GM11168 (cell line): Measurements from ENCODE around the gene TBRG1.

Experiments
- in situ Hi-C: fragments of 300-500 bp; cut with MboI; formaldehyde crosslinking; loops from one replicate; pipeline ENCODE4 v1.12.0; 2022; ENCODE audit warnings: low sequenced_read_pairs; ENCODE audit not compliant: unreplicated experiment

Gene TBRG1

DNA sequence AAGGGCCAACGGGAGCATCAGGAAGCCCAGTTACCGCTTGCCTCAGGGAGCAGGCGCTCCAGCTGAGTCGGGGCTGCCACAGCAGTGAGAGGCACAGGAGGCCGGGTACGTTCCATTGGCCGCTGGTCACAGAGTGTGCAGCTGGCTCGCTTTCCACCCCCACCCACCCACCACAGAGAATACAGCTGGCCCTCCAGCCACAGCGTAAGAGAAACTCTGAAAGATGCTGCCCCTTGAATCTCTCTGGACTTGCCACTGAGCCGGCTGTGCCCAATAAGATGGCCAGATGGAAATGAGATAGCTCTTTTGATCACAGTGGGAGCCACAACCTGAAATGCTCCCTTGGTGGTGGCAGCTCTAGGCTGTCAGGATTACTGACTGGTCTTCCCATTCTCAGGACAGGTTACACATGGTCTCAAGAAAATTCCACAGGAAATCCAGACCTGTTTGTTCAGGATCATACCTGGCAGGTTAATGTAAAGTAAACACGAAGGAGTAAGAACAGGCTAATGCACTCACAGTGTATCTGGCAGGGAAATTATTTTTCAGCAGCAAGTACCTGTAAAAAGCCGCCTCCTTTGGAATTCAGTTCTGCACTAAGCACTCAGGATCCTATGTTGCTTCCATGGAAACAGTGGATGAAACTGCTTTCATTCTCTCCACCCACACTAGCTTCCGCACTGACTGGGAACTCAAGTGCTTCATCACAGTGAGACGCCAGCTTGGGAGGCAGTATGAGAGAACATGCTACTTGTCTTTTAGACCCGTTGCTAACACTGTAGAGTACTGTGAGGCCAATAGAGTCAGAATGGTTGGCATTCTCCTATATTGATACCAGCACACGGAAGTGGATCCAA, 34.3 kb downstream of the TBRG1 start:
- in situ Hi-C loops = loop anchor here (25.0 kb wide), 1 partner anchor 105 kb away; the partner anchor contains the start of genes ESAM and VSIG2

DNA sequence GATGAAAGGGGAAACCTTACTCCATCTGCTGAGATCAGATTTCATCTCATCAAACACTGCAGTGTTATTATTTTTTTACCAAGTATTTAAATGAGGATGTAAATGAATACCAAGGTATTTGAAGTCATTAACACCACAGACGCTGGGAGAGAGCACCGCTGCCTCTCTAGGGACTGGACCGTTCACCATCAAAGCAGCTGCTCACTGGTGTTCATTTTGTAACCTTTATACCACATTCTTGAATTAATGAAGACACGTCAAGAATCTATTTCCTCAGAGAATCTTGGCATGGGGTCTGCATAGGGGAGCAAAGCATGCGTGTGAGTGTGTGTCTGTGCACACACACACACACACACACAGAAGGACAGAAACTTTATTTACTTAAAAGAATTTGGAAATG, 35.2 kb downstream of the TBRG1 start:
- in situ Hi-C loops = loop anchor here (25.0 kb wide), 1 partner anchor 104 kb away; the partner anchor contains the start of genes ESAM and VSIG2

DNA sequence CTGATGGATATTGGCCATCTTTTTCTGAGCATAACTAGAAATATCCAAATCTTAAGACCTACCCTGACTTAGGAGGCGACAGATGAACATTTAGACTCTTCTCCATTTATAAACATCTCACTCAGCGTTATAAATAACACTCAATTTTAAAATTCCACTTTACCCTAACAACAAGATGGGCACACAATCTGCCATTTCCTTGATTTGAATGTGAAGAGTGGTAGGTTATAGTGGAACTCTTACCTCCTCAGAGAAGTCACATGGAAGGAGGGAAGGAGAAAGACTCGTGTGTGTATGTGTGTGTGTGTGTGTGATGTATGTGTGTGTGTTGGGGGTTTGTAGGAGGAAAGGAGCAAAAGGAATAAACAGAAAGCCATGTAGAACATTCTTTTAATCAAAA, 35.8 kb downstream of the TBRG1 start:
- in situ Hi-C loops = loop anchor here (25.0 kb wide), 1 partner anchor 104 kb away; the partner anchor contains the start of genes ESAM and VSIG2

DNA sequence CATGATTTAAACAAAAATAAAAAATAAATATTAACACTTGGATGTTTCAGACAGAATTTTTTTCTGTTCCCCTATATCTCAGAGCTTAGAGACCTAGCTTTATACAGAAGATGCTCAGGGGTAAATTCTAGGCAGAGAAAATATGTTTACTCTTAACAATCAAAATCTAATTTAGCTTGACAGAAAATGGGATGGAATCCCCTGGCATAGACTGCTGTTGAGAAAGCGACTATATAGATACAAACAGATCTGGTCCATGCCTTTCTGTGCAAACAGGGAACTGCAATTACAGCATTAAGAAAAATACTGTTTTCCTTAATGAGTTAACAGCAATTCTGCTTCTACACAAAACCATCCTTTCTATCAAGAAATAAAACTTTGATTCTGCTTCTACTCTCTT, 36.3 kb downstream of the TBRG1 start:
- in situ Hi-C loops = loop anchor here (25.0 kb wide), 1 partner anchor 103 kb away; the partner anchor contains the start of genes ESAM and VSIG2

DNA sequence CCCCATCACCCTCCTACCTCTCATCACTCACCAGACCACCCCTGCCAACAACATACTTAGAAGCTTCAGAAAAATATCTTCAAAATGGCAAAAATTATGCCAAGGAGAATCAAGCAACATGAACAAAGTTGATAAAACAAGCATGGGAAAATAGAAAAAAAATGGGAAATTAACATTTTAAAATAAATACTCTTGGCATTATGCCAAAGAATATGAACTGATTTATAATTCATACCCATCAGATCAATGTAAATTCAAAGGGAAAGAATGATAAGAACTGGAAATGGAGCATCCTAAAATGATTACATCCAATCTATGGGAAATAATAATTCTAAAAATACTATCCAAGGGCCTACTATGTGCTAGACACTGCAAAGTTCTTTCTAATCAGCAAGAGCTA, 38.9 kb downstream of the TBRG1 start:
- in situ Hi-C loops = loop anchor here (25.0 kb wide), 1 partner anchor 101 kb away; the partner anchor contains the start of genes ESAM and VSIG2

DNA sequence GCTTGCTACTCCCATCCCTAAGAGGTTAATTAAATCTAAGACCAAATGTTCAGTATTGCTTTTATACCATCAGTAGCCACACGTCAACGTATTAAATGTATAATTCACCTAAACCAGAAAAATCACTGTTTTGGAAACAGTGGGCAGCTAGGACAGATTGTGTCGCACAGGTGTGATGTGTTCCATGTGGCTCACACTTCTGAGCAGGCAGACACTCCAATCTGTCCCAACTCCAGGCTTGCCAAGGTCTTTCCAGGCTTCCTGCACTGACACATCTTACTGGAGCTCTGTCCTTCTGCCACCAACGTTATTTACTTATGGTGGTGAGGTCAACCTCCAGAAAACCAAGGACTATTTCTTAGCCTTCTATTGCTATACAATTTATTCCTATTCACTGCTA, 39.4 kb downstream of the TBRG1 start:
- in situ Hi-C loops = loop anchor here (25.0 kb wide), 1 partner anchor 100 kb away; the partner anchor contains the start of genes ESAM and VSIG2

DNA sequence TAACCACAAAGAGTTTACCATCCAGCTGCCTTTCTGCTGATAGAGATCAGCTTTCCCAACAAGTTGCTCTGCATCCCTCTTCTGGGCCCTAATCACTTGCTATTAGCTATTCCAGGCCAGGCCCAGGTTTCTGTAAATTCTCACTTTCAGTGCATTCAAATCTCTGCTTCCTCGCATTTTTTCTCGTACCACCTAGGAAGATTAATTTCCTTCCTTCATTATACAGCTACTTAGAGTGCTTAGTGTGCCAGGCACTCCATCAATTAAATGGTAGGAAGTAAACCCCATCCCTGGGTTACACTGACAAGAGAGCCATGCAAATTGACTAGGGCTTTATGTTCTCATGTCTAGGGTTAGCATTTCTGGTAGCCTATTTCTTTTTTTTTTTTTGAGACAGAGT, 41.2 kb downstream of the TBRG1 start:
- in situ Hi-C loops = loop anchor here (25.0 kb wide), 1 partner anchor 98 kb away; the partner anchor contains the start of genes ESAM and VSIG2

DNA sequence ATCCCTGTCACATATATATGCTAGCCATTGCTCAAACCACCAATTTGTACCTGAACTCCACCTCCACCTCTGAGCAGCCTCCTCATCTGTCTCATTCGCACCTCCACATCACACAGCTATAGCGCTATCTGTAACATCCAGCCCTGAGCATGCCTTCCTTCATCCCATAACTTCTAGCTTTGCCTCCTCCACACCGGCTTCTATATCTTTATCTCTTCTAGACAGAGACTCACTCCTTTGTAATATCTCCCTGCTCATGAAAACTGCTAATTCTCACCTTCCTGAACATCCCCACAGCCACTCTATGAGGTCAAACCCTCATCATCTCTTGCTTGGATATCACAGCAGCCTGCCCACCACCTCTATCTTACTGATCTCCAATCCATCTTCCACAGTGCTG, 44.9 kb downstream of the TBRG1 start:
- in situ Hi-C loops = loop anchor here (5.0 to 25.0 kb wide), 2 partner anchors 95 to 170 kb away; partner anchors contain the start of genes ESAM and VSIG2

DNA sequence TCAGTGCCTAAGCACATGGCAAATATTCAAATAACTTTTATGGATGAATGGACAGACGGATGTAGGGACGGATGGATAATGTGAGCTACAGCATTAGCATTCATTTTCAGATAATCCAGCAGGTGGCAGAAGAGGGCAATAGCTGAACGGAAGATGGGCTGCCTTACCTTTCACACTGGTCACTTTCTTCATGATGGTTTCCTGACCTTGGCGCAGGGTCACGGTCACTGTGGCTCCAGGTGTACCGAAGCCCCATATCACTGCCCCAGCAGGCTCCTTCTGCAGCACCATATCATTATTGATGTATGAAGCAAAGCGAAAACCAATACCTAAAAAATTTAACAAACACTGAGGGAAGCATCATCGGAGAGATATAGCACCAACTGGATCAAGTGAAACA, 46.5 kb downstream of the TBRG1 start:
- in situ Hi-C loops = loop anchor here (5.0 to 25.0 kb wide), 2 partner anchors 93 to 168 kb away; partner anchors contain the start of genes ESAM and VSIG2

DNA sequence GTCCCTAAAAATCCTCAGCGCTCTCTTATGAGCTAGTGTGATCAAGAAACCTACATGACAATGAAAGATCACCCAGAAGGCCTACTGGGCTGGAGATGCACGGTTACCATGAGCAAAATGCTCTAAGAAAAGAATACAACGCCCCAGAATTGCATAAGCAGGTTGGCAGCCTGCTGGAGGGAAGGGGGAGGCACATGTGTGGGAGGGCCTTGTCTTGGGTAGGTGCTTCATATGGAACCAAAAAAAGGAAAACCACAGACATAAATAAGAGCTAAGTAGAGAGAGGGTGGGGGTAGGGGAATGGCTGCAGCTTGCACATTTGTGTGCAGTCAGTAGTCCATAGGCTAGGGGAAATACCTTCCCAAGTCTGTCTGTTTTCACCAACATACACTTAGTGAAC, 48.1 kb downstream of the TBRG1 start:
- in situ Hi-C loops = loop anchor here (25.0 kb wide), 1 partner anchor 92 kb away; the partner anchor contains the start of genes ESAM and VSIG2

DNA sequence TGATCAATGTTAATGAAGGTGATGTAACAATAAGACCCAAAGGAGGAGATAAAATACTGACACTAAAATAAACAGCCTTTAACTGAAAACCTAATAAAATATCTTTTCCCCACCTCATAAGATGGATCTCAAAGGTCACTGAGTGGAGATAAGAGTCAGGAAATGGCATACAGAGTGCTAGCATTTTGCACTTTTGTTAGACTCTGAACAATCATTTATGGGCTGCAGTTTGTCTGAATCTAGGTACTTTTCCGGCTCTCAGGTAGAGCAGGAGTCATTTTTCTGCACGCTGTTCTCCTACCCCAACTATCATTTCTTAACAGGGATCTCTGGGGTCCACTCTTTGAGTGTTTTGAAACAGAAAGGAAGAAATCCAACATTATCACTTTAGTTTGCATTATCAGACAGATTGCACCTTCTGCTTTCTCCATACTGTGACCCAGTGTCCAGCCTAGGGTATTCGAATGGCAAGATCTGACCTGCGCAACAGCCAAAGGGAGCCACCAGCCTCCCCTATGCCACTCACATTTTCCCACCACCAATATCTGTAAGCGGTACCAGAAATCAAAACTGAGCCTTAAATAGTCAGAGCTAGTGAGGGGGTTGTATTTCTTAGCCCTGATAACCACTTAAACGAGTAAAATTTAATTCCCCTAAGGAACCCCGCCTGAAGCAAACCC, 50.0 kb downstream of the TBRG1 start:
- in situ Hi-C loops = loop anchor here (25.0 kb wide), 1 partner anchor 90 kb away; the partner anchor contains the start of genes ESAM and VSIG2

DNA sequence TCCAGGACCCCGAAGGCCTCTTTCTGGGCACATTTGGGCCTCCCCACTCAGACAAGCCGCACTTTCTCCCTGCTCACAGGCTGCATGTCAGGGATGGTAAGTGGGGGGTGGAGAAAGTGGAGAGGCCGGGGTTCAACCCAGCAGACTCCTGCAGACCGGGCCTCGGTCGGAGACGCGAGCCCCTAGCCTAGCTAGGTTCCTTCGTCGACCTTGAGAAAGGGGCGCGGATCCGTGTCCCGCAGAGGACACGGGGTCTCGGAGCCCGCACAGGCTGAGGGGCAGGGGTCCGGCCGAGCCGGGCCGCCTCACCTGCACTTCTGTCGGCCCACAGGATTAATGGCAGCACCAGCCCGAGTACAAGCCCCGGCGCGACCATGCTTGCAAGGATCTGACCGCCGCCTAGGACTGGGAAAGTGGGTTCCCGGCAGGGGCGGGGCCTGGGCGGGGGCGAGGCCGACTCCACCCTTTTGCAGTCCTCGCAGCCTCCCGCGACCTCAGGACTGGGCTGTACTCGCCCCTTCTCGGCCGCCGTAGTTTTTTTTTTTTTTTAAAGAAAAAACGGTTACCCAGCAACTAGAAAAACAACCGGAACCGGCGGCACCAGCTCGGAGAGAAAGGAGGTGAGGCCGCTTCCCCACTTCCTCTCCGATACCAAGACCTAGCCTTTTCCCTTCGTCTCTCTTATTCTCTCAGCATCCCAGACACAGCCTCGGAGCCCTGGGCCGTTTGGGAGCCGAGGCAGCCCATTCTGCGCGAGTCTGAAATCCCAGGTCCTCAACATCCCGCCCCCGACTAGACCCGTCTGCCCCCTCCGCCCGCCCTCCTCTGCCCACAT, 50.9 kb downstream of the TBRG1 start, which contains the start of the genes SIAE and SPA17:
SIAE (minus strand) TSS at position 407 of the 835 bp plus-strand sequence; CDS start at position 376, 31 bp downstream.
SPA17 (plus strand) TSS at position 572 of the 835 bp plus-strand sequence. CDS start 1,361 bp downstream, outside the sequence.
- in situ Hi-C loops = loop anchor here (25.0 kb wide), 1 partner anchor 89 kb away; the partner anchor contains the start of genes ESAM and VSIG2

DNA sequence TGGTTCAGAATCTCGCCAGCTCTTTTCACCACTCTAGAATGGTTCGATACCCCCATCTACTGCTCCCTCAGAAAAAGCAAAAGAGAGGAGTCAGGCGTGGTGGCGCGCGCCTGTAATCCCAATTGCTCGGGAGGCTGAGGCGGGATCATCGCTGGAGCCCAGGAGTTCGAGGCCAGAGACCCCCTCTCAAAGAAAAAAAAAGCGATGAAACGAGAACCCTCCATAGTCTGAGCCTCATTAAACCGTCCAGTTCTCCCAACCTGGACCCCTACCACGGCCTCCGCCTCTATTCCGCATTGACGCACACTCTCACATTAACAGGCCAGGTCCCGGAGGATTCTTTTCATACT, 51.5 kb downstream of the TBRG1 start:
- in situ Hi-C loops = loop anchor here (25.0 kb wide), 1 partner anchor 88 kb away; the partner anchor contains the start of genes ESAM and VSIG2

DNA sequence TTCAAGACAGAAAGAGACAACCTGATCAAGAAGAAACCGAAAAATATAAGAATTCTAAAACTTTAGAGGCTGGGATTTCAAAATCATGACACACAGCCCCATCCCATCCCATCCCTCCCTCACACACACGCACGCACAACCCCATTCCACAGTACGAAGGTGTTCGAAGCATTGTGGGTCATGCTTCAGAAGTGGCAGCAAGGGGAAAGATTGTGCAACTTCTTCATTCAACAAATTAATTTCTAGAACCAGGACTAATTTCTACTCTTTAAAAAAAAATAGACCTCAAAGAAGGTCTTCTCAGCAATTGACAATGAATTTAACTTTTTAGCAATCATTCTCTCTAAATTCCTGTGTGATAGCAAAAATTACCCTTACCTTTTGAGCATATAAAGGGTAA, 51.9 kb downstream of the TBRG1 start:
- in situ Hi-C loops = loop anchor here (25.0 kb wide), 1 partner anchor 88 kb away; the partner anchor contains the start of genes ESAM and VSIG2

DNA sequence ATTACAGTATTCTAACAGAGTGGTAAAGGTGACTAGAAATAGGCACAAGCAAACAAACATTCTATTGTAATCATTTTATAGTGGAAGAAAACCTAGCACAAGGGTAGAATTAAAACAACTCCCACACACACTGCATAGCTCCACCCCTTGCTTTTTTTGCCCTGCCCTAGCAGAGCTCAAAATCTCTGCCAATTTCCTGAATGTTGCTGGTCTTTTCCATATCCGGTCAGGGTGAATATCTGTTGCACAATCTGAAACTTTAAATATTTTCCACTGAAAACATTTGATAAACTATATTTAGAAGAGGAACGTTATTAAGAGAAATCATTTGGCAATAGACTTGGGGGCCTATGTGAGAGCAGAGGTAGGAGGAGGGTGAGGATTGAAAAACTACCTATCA, 53.7 kb downstream of the TBRG1 start:
- in situ Hi-C loops = no loop called here

DNA sequence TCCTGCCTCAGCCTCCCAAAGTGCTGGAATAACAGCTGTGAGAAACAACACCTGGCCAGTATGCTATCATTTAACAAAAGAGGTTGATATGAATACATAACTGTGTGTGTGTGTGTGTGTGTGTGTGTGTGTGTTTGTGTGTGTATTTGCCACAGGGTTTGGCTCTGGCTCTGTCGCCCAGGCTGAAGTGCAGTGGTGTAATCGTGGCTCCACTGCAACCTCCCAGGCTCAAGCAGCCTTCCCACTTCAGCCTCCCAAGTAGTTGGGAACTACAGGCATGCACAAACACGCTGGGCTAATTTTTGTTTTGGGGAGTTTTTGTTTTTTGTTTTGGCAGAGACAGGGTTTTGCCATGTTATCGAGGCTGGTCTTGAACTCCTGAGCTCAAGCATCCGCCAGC, 55.8 kb downstream of the TBRG1 start:
- in situ Hi-C loops = no loop called here

DNA sequence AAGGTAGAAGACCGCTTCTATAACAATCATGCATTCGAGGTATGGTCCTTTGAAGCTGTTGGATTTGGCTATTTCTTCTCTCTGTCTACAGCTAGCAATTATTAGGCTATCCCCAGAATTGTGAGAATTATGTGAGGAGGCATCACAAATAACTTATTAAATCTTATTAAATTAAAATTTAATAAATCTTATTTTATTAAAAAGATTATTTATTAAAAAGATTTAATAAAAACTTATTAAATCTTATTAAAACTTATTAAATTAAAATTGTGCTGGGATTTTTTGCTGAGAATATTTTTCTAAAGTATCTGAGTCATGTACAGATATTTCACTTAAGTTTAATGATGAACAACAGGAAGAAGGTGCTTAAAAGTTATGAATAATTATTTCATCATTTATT, 58.8 kb downstream of the TBRG1 start:
- in situ Hi-C loops = no loop called here

DNA sequence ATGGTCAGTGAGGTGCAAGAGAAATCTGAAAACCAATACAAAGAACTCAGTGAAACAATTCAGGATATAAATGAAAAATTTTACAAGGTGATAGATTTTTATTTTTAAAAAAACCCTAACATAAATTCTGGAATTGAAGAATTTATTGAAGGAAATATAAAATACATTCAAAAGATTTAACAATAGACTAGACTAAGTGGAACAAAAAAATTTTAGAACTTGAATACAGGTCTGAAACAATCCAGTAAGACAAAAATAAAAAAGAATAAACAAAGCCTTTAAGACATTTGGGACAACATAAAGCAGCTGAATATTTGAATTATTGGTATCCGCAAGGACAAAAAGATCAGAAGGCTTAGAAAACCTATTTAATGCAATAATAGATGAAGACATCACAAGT, 59.8 kb downstream of the TBRG1 start:
- in situ Hi-C loops = no loop called here
